Psoas muscle (tissue), 8 donors: ENCODE measurements around the gene RIOK2. TPM values are rescaled to one million over a fixed set of nuclear protein-coding genes. Genes with fewer than 3 reads are reported as not detected.
"Not testable (repeated sequence)": the region's sequence is repeated elsewhere in the genome, so short reads cannot be mapped to it uniquely, and the experiment has no call there.

ENCODE experiments used
- ATAC-seq, 4 donors: fragments of 200-7000 bp; cut with Tn5 transposase; one replicate each; pipeline ENCODE4 v1.9.1; 2020; ENCODE audit warnings: moderate library complexity in 3 of 4, mild to moderate bottlenecking in 2 of 4
- DNase-seq, 2 donors: peaks; one replicate each; pipeline ENCODE4 v3.0.0-alpha.2; 2020
- H3K27ac ChIP-seq: fragments of 200-600 bp; one replicate; pipeline ENCODE4 v1.8.0; 2022
- H3K27me3 ChIP-seq, 3 donors: fragments of 200-600 bp in 1 of 3; one replicate each; pipeline versions ENCODE4 v1.6.1 to v1.8.0; 2013 to 2022; ENCODE audit warnings: low read length in 2 of 3, mild to moderate bottlenecking in 2 of 3, moderate library complexity in 1 of 3; ENCODE audit not compliant: insufficient read depth in 3 of 3
- H3K36me3 ChIP-seq, 2 donors: fragments of 200-600 bp in 1 of 2; one replicate each; pipeline versions ENCODE4 v1.6.1 to v1.8.0; 2013 to 2022; ENCODE audit warnings: low read depth in 1 of 2, mild to moderate bottlenecking in 1 of 2, moderate library complexity in 1 of 2; ENCODE audit not compliant: insufficient read depth in 1 of 2
- H3K4me1 ChIP-seq: fragments of 200-600 bp; one replicate; pipeline ENCODE4 v1.8.0; 2022
- H3K4me3 ChIP-seq: fragments of 200-600 bp; one replicate; pipeline ENCODE4 v1.8.0; 2022; ENCODE audit warnings: mild to moderate bottlenecking
- H3K9me3 ChIP-seq: fragments of 200-600 bp; one replicate; pipeline ENCODE4 v1.8.0; 2022
- WGBS, 3 donors: extraction: QIAGEN DNeasy Blood & Tissue Kit; methylation state at CpG; one replicate each; pipeline versions ENCODE4 v1.1.6 to v1.1.7; 2013; 5-methylcytosine and 5-hydroxymethylcytosine counted together
- intact Hi-C, 2 donors: fragments of 100-400 bp; cut with DNase I; formaldehyde crosslinking; loops; one replicate each; pipeline versions ENCODE4 v1.11.0 to v1.14.2; 2022
- polyA plus RNA-seq, 3 donors: library from polyadenylated mRNA; stranded (reverse); fragments of 200-250 nt; gene quantifications; one replicate each; pipeline ENCODE4 v1.2.3, GENCODE V29; 2013
- total RNA-seq, 4 donors: library from RNA; stranded (reverse); fragmentation: NEBNext Ultra II Directional in 2 of 4; extraction: Animal tissue kit (Norgen Biotek cat#: 25700) in 2 of 4; gene quantifications; one replicate each; pipeline versions ENCODE4 v1.2.1 to v1.2.4, GENCODE V29; 2021 to 2023
- TF ChIP-seq, protein P1 (sequence below): fragments of 200-600 bp; IDR thresholded peaks from one replicate; pipeline ENCODE4 v1.8.0; 2022; ENCODE audit warnings: antibody characterized with exemption
- donor health status: healthy with polysubstance abuse.
- donor health status: DM: no; HTN: no; CAD: no; lungs with moderate emphysema.
- donor health status: Bipolar disorder and iron deficiency.
- donor health status: healthy.
- donor health status: DM: yes; HTN: yes; CAD: no.
- donor health status: DM: no; HTN: no; CAD: no.
- donor health status: DM: no; HTN: no; CAD: no.
- donor health status: DM: yes; HTN: yes; CAD: no.

RIOK2 gene
- total and polyA plus RNA-seq, 7 donors = 10.5 to 30.4 (median 19.8) TPM

DNA sequence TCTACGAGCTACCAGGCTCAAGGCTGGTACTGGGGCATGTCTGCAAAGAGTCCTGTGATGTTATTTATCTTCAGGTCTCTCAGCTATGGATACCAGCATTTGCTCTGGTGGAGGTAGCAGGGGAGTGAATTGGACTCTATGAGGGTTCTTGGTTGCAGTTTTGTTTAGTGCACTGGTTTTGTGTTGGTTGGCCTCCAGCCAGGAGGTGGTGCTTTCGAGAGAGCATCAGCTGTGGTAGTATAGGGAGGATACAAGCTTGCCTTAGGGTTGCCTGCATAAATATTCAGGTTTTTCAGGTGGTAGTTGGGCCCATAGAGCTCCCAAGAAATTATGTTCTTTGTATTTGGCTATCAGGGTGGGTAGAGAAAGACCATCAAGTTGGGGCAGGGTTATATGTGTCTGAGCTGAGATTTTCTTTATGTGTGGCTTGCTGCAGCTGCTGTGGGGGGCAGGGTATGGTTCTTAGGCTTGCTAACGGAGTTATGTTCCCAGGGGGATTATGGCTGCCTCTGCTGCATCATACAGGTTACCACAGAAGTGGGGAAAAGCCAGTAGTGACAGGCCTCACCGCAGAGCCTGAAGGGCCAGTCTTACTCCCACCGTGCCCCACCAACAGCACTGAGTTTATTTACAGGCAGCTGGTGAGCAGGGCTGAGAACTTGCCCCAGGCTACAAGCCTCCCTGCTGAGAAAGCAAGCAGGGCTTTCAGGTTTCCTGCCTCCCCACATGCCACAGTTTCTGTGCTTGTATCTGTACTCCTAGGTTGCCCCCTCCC is 9.7 kb upstream of the RIOK2 start:
- Histone ChIP-seq H3K4me1 (no peaks in the 10 kb centered on the region), H3K27me3 (no peaks in the 10 kb centered on the region), H3K27ac (no peak overlapping the region), H3K9me3 (peaks cover 9% of the 10 kb centered on the region), H3K4me3 (no peak overlapping the region), H3K36me3 (no peaks in the 10 kb centered on the region)
- TF ChIP-seq, protein P1, sequence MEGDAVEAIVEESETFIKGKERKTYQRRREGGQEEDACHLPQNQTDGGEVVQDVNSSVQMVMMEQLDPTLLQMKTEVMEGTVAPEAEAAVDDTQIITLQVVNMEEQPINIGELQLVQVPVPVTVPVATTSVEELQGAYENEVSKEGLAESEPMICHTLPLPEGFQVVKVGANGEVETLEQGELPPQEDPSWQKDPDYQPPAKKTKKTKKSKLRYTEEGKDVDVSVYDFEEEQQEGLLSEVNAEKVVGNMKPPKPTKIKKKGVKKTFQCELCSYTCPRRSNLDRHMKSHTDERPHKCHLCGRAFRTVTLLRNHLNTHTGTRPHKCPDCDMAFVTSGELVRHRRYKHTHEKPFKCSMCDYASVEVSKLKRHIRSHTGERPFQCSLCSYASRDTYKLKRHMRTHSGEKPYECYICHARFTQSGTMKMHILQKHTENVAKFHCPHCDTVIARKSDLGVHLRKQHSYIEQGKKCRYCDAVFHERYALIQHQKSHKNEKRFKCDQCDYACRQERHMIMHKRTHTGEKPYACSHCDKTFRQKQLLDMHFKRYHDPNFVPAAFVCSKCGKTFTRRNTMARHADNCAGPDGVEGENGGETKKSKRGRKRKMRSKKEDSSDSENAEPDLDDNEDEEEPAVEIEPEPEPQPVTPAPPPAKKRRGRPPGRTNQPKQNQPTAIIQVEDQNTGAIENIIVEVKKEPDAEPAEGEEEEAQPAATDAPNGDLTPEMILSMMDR = no peak
- intact Hi-C loops = no loop called here
- no peak for ATAC-seq
- WGBS, 3 donors = 55 to 59% (median 56%) methylated on average over 5 of the region's 5 CpGs
- DNase-seq = no peak

- WGBS, 3 donors = 74 to 86% (median 85%) methylated on average over 2 of the region's 2 CpGs
- H3K36me3 ChIP-seq = no peaks in the 10 kb centered on the region
- no peak for ATAC-seq
- intact Hi-C loops = no loop called here
- peaks cover 9% of the 10 kb centered on the region for H3K9me3 ChIP-seq
- no peaks in the 10 kb centered on the region for H3K27me3 ChIP-seq
- no peak overlapping the region for H3K4me3 ChIP-seq
- no peak overlapping the region for H3K27ac ChIP-seq
- no peak for DNase-seq
- H3K4me1 ChIP-seq = no peaks in the 10 kb centered on the region
- TF ChIP-seq, protein P1 = no peak
These were observed 8.8 kb upstream of the RIOK2 start for GRCh38 chr5:97191893-97192292.

DNA sequence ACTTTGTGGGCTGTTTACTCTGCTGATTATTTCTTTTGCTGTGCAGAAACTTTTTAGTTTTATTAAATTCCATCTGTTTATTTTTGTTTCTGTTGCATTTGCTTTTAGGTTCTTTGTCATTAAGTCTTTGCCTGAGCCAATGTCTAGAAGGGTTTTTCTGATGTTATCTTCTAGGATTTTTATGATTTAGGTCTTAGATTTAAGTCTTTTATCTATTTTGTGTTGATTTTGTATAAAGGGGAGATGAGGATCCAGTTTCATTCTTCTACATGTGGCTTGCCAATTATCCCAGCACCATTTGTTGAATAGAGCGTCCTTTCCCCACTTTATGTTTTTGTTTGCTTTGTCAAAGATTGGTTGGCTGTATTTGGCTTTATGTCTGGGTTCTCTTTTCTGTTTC is 6.5 kb upstream of the RIOK2 start:
- H3K27me3 ChIP-seq, H3K36me3 ChIP-seq, H3K27ac ChIP-seq, H3K9me3 ChIP-seq, DNase-seq, H3K4me1 ChIP-seq, H3K4me3 ChIP-seq, ATAC-seq: not testable (repeated sequence)
- intact Hi-C loops = loop anchor here in 1 of 2 donors (10.0 kb wide), 1 partner anchor 1605 kb away; no protein-coding TSS in a partner anchor
- 81 to 96% (median 92%) methylated on average over 1 of the region's 1 CpG for whole genome bisulfite sequencing, 3 donors

DNA sequence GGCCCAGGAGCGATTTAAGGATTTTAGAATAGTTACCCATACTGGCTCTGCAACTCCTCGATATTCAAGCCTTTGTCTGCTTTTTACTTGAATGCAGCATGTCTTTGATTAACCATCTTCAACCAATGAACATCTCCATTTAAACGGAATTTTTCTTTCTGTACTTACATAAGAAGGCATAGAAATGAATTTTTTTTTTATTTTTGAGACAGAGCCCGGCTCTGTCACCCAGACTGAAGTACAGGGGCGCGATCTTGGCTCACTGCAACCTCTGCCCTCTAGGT is 825 bp upstream of the RIOK2 start:
- H3K4me3 ChIP-seq = peak overlapping the region; percentile 72
- DNase-seq (no peak), ATAC-seq (no peak)
- intact Hi-C loops = loop anchor here (5.0 to 10.0 kb wide), 2 partner anchors 1588 to 1611 kb away; partner anchors contain the start of gene RGMB (in 1 of the 2)
- TF ChIP-seq, protein P1 = no peak
- H3K27me3 ChIP-seq = no peaks in the 10 kb centered on the region
- H3K36me3 ChIP-seq = peaks cover 0 to 15% of the 10 kb centered on the region in 2 donors
- WGBS, 3 donors = 38 to 52% (median 40%) methylated on average over 6 of the region's 6 CpGs
- no peaks in the 10 kb centered on the region for H3K9me3 ChIP-seq
- peaks cover 29% of the 10 kb centered on the region for H3K4me1 ChIP-seq
- H3K27ac ChIP-seq = peak overlapping the region; percentile 94

DNA sequence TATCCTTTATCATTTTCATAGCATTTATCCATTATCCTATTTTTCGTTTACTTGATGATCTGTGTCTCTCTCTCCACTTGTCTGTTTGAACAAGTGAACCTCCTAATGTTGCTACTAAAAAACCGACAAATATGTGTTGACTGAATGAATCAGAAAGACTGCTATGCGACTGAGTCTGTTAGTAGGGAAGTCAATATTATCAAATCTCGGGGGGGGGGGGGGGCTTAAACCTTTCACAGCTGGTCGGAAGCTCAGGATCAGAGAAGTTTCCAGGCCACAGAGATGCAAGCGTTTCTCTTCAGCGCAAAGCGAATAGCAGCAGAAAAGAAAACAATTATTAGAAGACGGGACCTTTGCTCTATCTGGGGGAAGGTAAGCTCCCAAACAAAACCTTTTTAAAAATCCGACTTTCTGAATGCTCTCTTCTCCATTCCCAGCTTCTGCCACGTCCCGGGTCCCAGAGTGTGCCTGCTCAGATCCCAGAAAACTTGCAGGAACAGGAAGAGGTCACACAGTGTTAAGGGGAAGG is 412 bp downstream of the RIOK2 start:
- ATAC-seq (peak in 1 of 4 donors; percentile 0), DNase-seq (no peak)
- Histone ChIP-seq H3K4me3 (peak overlapping the region; percentile 72), H3K27ac (peak overlapping the region; percentile 94), H3K9me3 (no peaks in the 10 kb centered on the region), H3K27me3 (no peaks in the 10 kb centered on the region), H3K4me1 (peaks cover 29% of the 10 kb centered on the region), H3K36me3 (peaks cover 0 to 26% of the 10 kb centered on the region in 2 donors)
- 0% methylated on average over 12 of the region's 12 CpGs for WGBS, 3 donors
- TF ChIP-seq, protein P1 = no peak
- intact Hi-C loops = loop anchor here (5.0 to 10.0 kb wide), 2 partner anchors 1590 to 1612 kb away; partner anchors contain the start of gene RGMB (in 1 of the 2)
